Coronary artery (tissue), 2 donors: ENCODE measurements around the gene SPSB2.
A peak's percentile ranks its signal among the peaks of the same experiment; 100 is the strongest.

Experiments
- DNase-seq: peaks from one replicate; pipeline ENCODE4 v3.0.0-alpha.2; 2017; ENCODE audit warnings: low spot score
- H3K27ac ChIP-seq, 2 donors: fragments of 200-600 bp; sonication (generic); one replicate each; pipeline ENCODE4 v1.5.1; 2016 to 2019
- H3K4me3 ChIP-seq: fragments of 200-600 bp; sonication (generic); 2 replicates; pipeline ENCODE4 v1.5.1; 2016; ENCODE audit warnings: mild to moderate bottlenecking, moderate library complexity
- CTCF ChIP-seq: fragments of 200-600 bp; sonication (generic); IDR thresholded peaks from one replicate; pipeline ENCODE4 v1.5.1; 2019; ENCODE audit warnings: antibody characterized with exemption

SPSB2 gene

DNA sequence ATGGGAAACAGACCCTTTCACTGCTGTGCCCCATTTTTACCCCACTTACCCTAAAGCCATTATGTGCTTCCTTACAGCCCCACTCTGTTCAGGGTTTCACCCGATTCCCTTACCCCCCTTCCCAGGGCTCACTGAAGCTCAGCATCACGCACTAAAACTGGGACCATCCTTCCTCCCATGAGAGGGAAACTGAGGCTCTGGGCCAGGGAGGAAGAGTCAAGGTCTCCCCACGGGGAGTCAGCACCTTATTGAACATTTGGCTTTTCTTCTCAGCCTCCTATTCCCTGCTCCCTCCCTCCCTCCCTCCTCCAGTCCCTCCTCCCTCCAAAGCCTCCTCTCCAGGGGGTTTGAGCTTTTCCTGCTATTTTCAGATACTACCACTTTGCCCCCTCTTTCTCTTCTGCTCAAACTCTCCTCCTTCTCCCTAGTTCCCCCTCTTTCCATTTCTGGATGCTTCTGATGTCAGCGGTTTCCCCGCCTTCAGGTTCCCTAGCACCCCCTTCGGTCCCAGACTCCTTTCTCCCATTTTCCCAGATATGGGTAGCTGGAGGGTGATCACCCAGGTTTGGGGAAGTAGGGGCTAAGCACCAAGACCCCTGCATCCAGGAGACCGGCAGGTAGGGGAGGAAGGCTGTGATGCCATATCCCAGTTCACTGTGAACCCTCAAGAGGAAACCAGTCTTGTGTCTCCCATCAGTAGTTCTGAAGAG, 50.5 kb downstream of the SPSB2 start:
- H3K4me3 ChIP-seq, result peak overlapping the region; percentile 78
- no peak for TF ChIP-seq CTCF
- no peak for DNase-seq
- no peak overlapping the region for H3K27ac ChIP-seq

- Histone ChIP-seq H3K4me3 (peak within 1 kb of the TSS; percentile 78), H3K27ac (peak within 1 kb of the TSS in 1 of 2 donors; percentile 77)
- DNase-seq, result no peak
- TF ChIP-seq CTCF, result no peak
These were observed 51.3 kb downstream of the SPSB2 start, which contains the start of gene GPR162 for GRCh38 chr12:6821591-6822425. TSS of gene GPR162 (plus strand) at chr12:6821821. CDS start at chr12:6823899, 2,078 bp downstream.
